Heart left ventricle (tissue), 16 donors: ENCODE results near the gene ENAH. TPM values are rescaled to one million over a fixed set of nuclear protein-coding genes. Genes with fewer than 3 reads are reported as not detected.
A peak's percentile ranks its signal among the peaks of the same experiment; 100 is the strongest.

ENCODE experiments used
- ATAC-seq, 4 donors: fragments of 200-7000 bp; cut with Tn5 transposase; one replicate each; pipeline ENCODE4 v1.9.1; 2020 to 2022; ENCODE audit warnings: moderate library complexity in 4 of 4, mild to moderate bottlenecking in 3 of 4, moderate number of reproducible peaks in 1 of 4
- DNase-seq, 5 donors: peaks; one replicate each; pipeline ENCODE4 v3.0.0-alpha.2; 2020
- H3K27ac ChIP-seq, 12 donors: fragments of 200-600 bp; sonication (generic) in 4 of 12; one replicate each; pipeline versions ENCODE4 v1.5.0 to v1.8.0; 2016 to 2022; ENCODE audit warnings: mild to moderate bottlenecking in 2 of 12
- H3K27me3 ChIP-seq, 9 donors: fragments of 200-600 bp; sonication (generic) in 2 of 9; one replicate each; pipeline versions ENCODE4 v1.5.1 to v1.8.0; 2016 to 2022; ENCODE audit warnings: mild to moderate bottlenecking in 3 of 9
- H3K36me3 ChIP-seq, 9 donors: fragments of 200-600 bp; sonication (generic) in 2 of 9; one replicate each; pipeline versions ENCODE4 v1.5.0 to v1.8.0; 2018 to 2022; ENCODE audit warnings: mild to moderate bottlenecking in 2 of 9
- H3K4me1 ChIP-seq, 12 donors: fragments of 200-600 bp; sonication (generic) in 4 of 12; one replicate each; pipeline versions ENCODE4 v1.5.0 to v1.8.0; 2016 to 2022; ENCODE audit warnings: mild to moderate bottlenecking in 3 of 12
- H3K4me3 ChIP-seq, 12 donors: fragments of 200-600 bp; sonication (generic) in 4 of 12; one replicate each; pipeline versions ENCODE4 v1.5.0 to v1.8.0; 2017 to 2022; ENCODE audit warnings: mild to moderate bottlenecking in 9 of 12, moderate library complexity in 4 of 12
- H3K9me3 ChIP-seq, 12 donors: fragments of 200-600 bp; sonication (generic) in 4 of 12; one replicate each; pipeline versions ENCODE4 v1.5.0 to v1.8.0; 2016 to 2022; ENCODE audit warnings: mild to moderate bottlenecking in 1 of 12
- POLR2A ChIP-seq, 2 donors: fragments of 450-650 bp; IDR thresholded peaks; one replicate each; pipeline ENCODE4 v1.6.1; 2017; ENCODE audit warnings: antibody characterized with exemption in 2 of 2, mild to moderate bottlenecking in 2 of 2, moderate library complexity in 2 of 2
- WGBS, 4 donors: extraction: QIAGEN DNeasy Blood & Tissue Kit in 2 of 4; methylation state at CpG; one replicate each; pipeline versions ENCODE4 v1.1.5 to v1.1.7; 2013 to 2018; 5-methylcytosine and 5-hydroxymethylcytosine counted together
- intact Hi-C, 10 donors: fragments of 100-400 bp; cut with DNase I; formaldehyde crosslinking; loops; one replicate each; pipeline versions ENCODE4 v1.11.1 to v1.14.2; 2022
- polyA plus RNA-seq, 2 donors: library from polyadenylated mRNA; stranded (reverse); fragments of 200-250 nt; gene quantifications; one replicate each; pipeline ENCODE4 v1.2.3, GENCODE V29; 2013
- total RNA-seq, 9 donors: library from RNA; depleted of rRNA in 2 of 9; stranded (reverse); fragments of >200 nt in 2 of 9; fragmentation: NEBNext Ultra II Directional in 3 of 9; extraction: Animal tissue kit (Norgen Biotek cat#: 25700) in 3 of 9; gene quantifications; one replicate each; pipeline versions ENCODE4 v1.1.0 to v1.2.4, GENCODE V29; 2016 to 2023
- TF ChIP-seq, protein P1 (sequence below), 12 donors: fragments of 200-600 bp; sonication (generic) in 4 of 12; IDR thresholded peaks; one replicate each; pipeline versions ENCODE4 v1.5.0 to v1.8.0; 2018 to 2022; ENCODE audit warnings: antibody characterized with exemption in 12 of 12, mild to moderate bottlenecking in 5 of 12
- donor health status: ischemic (EF 13 %, LVEDD 7.1; RV severe dilation, severe dysfunction).
- donor health status: healthy with polysubstance abuse.
- donor health status: DM: no; HTN: yes; CAD: no.
- donor health status: DM: no; HTN: no; CAD: no.
- donor health status: ischemic (EF 25% LVEDD 6.9; RV normal size, moderate dysfunction).
- donor health status: ischemic (EF 25% LVEDD 5.7; RV mildly dilated, moderate dysfunction).
- donor health status: healthy.
- donor health status: DM: yes; HTN: yes; CAD: no.
- donor health status: ischemic (EF 35%, LVEDD 5.7; RV mildly dilated, moderate dysfunction).
- donor health status: nonischemic (EF 11% LVEDD 7.7; RV severe dilation, severe dysfunction).
- donor health status: DM: yes; HTN: yes; CAD: no.
- donor health status: PGD.
- donor health status: ischemic (EF 29% LVEDD 5.4; RV normal size, mild dysfunction).
- donor health status: nonischemic (EF 23%, LVEDD 6.1; RV moderate dilation, normal function).

ENAH gene
- total and polyA plus RNA-seq, 11 donors, result 17.0 to 183 (median 86.1) TPM

DNA sequence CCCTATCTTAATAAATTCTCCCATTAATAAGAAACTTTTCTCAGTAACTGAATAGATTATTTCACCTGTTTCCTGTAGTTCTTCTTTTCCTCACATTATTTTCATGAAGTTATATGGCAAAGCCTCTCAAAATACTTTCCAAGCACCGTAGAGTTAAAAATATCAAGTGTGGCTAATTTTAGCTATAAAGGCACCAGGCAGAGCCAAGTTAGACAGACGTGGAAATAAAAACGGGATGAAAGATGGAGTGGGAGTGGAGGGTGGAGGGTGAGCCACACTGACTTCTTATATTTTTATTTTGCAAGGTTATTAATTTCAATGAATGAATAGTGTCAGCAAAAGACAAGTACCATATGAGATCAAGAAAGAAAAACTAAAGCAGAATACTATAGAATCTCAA lies 71.7 kb downstream of the ENAH start:
- WGBS, 4 donors, result 3 to 9% (median 6%) methylated on average over 3 of the region's 3 CpGs
- Histone ChIP-seq H3K27me3 (no peaks in the 10 kb centered on the region), H3K4me1 (peaks cover 0 to 69% (median 37%) of the 10 kb centered on the region in 12 donors), H3K27ac (peak overlapping the region in 11 of 12 donors; percentile 1 to 78 (median 64)), H3K9me3 (no peaks in the 10 kb centered on the region), H3K36me3 (no peaks in the 10 kb centered on the region), H3K4me3 (peak overlapping the region in 4 of 12 donors; percentile 6 to 27 (median 14))
- ATAC-seq (peak; percentile 63 to 83 (median 72)), DNase-seq (no peak)
- intact Hi-C loops, result loop anchor here in 2 of 10 donors (5.0 kb wide), 1 partner anchor 71 kb away; the partner anchor contains the start of gene ENAH (in 2 of the 2)
- TF ChIP-seq, protein P1, sequence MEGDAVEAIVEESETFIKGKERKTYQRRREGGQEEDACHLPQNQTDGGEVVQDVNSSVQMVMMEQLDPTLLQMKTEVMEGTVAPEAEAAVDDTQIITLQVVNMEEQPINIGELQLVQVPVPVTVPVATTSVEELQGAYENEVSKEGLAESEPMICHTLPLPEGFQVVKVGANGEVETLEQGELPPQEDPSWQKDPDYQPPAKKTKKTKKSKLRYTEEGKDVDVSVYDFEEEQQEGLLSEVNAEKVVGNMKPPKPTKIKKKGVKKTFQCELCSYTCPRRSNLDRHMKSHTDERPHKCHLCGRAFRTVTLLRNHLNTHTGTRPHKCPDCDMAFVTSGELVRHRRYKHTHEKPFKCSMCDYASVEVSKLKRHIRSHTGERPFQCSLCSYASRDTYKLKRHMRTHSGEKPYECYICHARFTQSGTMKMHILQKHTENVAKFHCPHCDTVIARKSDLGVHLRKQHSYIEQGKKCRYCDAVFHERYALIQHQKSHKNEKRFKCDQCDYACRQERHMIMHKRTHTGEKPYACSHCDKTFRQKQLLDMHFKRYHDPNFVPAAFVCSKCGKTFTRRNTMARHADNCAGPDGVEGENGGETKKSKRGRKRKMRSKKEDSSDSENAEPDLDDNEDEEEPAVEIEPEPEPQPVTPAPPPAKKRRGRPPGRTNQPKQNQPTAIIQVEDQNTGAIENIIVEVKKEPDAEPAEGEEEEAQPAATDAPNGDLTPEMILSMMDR (IDR thresholded peaks at IDR 0.05), result no peak
- no peak for TF ChIP-seq POLR2A (IDR thresholded peaks at IDR 0.05)

DNA sequence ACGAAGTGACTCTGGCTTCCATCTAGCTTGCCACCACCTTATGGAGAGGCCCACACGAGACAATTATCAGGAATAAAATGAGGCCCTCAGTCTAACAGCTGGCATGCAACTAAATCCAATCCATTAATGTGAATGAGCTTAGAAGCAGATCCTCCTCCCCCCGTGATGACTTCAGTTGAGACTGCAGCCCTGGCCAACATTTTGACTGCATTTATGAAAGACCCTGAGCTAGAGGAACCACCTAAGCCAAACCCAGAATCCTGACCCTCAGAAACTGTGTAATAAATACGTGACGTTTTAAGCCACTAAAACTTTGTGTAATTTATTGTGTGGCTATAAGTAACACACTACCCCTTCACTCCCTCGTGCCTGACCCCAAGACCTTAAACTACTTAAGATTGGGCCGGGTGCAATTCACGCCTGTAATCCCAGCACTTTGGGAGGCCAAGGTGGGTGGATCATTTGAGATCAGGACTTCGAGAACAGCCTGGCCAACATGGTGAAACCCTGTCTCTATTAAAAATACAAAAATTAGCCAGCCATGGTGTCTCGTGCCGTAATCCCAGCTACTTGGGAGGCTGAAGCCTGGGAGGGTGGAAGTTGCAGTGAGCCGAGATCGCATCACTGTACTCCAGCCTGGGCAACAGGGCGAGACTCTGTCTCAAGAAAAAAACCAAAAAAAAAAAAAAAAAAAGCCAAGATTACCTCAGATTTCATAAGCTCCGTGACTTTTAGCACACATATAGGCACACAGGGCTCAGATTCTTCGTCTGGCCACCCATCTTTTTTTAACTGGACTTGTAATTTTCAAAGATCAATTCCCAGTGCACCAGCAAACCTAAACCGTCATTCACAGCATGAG lies 72.5 kb downstream of the ENAH start:
- H3K4me1 ChIP-seq, result peaks cover 0 to 69% (median 37%) of the 10 kb centered on the region in 12 donors
- 43 to 48% (median 47%) methylated on average over 17 of the region's 17 CpGs for WGBS, 4 donors

DNA sequence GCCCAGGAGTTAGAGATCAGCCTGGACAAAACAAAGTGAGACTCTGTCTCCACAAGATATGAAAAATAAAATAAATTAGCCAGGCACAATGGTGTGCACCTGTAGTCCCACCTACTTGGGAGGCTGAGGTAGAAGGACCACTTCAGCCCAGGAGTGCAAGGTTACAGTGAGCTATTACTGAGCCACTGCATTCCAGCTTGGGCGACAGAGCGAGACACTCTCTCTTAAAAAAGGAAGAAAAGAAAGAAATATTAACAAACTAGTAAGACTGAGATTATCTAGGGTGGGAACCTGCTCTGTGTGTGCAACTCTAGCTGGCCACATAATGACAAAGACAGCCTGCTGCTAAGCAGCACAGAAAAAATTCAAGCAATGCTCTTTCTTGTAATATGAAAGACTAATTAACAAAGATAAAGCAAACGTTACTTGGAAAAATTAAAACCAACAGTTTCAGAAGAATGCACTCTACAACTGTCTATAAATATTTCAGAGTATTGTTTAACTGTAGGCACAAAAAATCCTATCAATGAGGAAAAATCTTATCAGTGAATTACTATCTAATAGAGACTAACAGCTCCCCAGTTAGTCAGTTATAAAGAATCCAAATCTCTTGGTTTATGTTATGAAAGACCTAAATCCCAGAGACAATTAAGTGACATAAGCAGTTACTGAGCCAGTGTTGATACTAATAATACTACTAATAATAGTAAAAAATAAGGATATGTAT lies 74.5 kb downstream of the ENAH start:
- ATAC-seq (no peak), DNase-seq (no peak)
- 60 to 65% (median 62%) methylated on average over 3 of the region's 3 CpGs for WGBS, 4 donors
- TF ChIP-seq, protein P1 (IDR thresholded peaks at IDR 0.05), result no peak
- TF ChIP-seq POLR2A (IDR thresholded peaks at IDR 0.05), result no peak
- H3K9me3 ChIP-seq, result no peaks in the 10 kb centered on the region
- intact Hi-C loops, result loop anchor here in 4 of 10 donors (5.0 to 10.0 kb wide), 3 partner anchors 66 to 76 kb away; partner anchors contain the start of gene ENAH (in 3 of the 4)
- H3K4me3 ChIP-seq, result no peak overlapping the region
- no peaks in the 10 kb centered on the region for H3K36me3 ChIP-seq
- peak overlapping the region in 6 of 12 donors; percentile 2 to 69 (median 14) for H3K27ac ChIP-seq
- H3K27me3 ChIP-seq, result no peaks in the 10 kb centered on the region
- peaks cover 0 to 66% (median 37%) of the 10 kb centered on the region in 12 donors for H3K4me1 ChIP-seq

More for the DNA sequence above, 72.5 kb downstream of the ENAH start:
- H3K27ac ChIP-seq, result peak overlapping the region; percentile 1 to 78 (median 64)
- TF ChIP-seq, protein P1 (IDR thresholded peaks at IDR 0.05), result no peak
- TF ChIP-seq POLR2A (IDR thresholded peaks at IDR 0.05), result no peak
- H3K4me3 ChIP-seq, result peak overlapping the region in 5 of 12 donors; percentile 1 to 27 (median 12)
- no peak for DNase-seq
- peak in 3 of 4 donors; percentile 10 to 25 (median 17) for ATAC-seq
- no peaks in the 10 kb centered on the region for H3K36me3 ChIP-seq
- H3K27me3 ChIP-seq, result no peaks in the 10 kb centered on the region
- no peaks in the 10 kb centered on the region for H3K9me3 ChIP-seq
- intact Hi-C loops, result loop anchor here in 2 of 10 donors (5.0 kb wide), 1 partner anchor 72 kb away; the partner anchor contains the start of gene ENAH (in 2 of the 2)
